Measurements from ENCODE around the gene SLC38A8.

Gene SLC38A8

GRCh38 chr16:84027625-84028024 is 15.0 kb downstream of the SLC38A8 start:
- FAIRE-seq, result no peak

- FAIRE-seq, result no peak
Observed at GRCh38 chr16:84026606-84027005, 16.0 kb downstream of the SLC38A8 start.

DNA sequence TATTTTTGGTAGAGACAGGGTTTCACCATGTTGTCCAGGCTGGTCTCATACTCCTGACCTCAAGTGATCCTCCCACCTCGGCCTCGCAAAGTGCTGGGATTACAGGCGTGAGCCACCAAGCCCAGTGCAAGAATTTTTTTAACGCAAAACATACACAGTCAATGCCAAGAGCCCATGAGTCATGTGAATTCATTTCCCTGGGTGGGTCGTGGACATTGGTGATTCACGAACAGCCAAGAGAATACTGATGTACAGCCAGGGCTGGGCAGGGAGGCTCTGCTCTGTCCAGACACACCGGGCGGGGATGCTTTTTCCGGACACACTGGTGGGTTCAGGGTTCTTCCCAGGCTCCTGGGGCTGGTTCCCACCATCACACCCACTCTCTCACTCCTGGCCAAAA is 17.7 kb downstream of the SLC38A8 start:
- no peak for FAIRE-seq

DNA sequence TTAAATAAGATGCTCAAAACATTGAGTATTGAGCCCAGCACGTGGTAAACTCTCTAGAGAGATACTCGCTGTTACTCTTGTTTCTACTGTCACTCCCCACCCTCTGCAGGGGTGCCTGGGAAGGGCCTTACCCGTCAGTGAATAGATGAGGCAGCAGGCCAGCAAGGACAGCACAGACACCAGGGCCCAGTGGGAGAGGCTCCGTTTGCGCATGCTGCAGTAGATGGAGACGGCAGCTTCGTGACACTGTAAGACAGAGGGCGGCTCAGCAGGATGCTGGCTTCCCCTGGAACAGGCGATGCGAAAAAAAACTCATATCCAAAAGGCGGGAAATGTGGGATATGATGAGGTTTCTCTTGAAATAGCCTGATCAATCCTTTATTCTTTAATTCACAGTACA is 20.0 kb downstream of the SLC38A8 start:
- FAIRE-seq, result no peak

DNA sequence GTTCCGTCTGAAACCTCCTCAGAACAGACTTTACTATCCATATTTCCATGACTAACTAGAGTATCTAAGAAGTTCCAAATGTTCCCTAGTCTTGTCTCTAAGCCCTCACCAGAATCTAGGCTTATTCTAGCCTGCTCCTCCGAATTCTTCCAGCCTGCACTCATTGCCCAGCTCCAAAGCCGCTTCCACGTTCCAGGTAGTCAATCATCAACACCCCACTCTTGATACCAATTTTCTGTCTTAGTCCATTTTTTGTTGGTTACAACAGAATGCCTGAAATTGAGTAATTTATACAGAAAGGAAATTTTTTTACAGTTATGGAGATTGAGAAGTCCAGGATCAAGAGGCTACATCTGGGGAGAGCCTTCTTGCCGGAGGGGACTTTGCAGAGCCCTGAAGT is 21.1 kb downstream of the SLC38A8 start:
- no peak for FAIRE-seq

DNA sequence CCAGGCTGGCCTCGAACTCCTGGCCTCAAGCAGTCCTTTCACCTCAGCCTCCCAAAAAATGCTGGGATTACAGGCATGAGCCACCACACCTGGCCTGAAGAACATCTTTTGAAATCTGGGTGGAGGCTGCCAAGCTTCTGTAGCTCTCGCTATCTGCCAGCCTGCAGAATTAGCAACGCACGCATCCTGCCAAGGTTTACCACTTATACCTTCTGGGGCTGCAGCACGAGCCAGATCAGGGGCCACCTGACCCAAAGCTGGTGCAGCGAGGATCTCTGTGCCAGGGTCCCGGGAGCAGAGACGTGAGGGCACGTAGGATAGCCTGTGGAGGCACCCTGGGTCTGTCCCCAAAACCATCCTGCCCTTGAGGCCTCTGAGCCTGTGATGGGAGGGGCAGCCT is 22.2 kb downstream of the SLC38A8 start:
- no peak for FAIRE-seq

DNA sequence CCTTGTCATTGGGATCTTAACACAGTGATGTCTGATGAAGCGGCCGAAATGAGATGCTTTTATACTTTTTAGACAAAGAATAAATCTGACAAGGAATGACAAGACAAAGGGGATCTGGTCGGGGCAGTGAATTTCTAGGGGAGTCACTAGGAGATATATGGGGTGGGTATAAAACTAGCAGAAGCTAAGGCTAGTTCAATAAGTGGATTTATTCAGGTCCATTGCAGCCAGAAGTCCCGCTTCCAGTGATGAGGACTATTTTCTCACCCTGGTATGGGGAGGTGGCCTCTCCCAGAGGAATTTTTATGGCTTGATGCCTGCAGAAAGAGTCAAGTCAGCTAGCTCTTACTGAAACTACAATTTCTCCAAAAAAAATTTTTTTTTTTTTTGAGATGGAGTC is 23.9 kb downstream of the SLC38A8 start:
- no peak for FAIRE-seq

GRCh38 chr16:84016477-84016876 is 26.1 kb downstream of the SLC38A8 start:
- FAIRE-seq, result no peak

GRCh38 chr16:84015399-84015798 is 27.2 kb downstream of the SLC38A8 start:
- FAIRE-seq, result no peak

DNA sequence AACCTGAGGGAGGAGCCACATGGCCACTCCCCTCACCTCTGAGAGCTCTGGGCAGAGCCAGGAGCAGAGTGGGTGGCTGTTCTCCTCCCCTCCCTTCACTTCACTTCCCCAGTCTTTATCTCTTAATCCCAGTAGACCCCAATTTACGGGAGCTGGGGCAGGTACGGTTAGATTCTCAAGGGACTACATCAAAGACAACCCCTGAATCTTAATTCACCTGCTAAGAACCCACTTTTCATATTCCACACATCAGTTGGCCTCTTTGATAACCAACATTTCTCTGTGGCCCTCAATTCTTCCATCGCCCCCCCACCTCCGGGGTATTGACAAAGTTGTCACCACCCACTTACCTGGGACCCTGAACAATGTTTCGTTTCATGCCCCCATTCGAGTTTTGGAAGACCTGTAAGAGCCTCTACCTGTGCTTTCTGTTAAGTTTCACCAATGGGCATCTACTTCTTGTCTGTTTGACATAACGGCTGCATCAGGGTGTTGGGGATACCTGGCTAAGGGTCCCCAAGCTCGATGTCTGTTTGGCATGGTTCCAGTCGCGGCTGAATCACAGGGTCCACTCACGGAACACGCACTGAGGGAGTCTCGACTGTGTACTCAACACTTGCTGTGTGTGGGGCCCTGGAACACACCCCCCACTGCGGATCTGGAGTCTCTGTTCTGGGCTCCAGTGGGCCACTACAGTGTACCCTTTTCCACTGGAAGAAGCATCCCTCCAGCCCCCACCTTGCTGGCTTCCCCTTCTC is 27.8 kb downstream of the SLC38A8 start:
- no peak for FAIRE-seq

GRCh38 chr16:84013787-84014569 is 28.6 kb downstream of the SLC38A8 start:
- FAIRE-seq, result no peak

- FAIRE-seq, result no peak
Observed at GRCh38 chr16:84009282-84009681, 33.3 kb downstream of the SLC38A8 start.

DNA sequence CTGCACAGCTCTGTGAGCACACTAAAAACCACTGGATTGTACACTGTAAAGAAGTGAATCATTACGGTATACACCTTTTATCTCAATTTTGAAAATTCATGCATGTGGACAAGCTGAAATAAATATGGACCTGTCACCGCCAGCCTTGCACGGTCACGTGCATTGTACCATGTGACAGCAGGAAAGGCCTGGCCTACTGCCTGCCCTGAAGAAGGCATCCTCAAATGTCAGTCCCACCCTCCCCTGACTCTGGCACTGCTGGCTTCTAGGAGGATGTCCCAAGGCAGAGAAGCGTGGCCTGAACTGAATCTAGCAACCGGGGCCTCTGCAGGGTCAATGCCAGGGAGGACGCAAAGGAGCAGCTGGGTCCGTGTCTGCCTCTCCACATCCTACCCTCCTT is 34.6 kb downstream of the SLC38A8 start:
- no peak for FAIRE-seq

GRCh38 chr16:84007520-84007919 is 35.1 kb downstream of the SLC38A8 start:
- FAIRE-seq, result no peak

GRCh38 chr16:84005391-84005790 is 37.2 kb downstream of the SLC38A8 start:
- no peak for FAIRE-seq

GRCh38 chr16:84004442-84004841 is 38.2 kb downstream of the SLC38A8 start:
- no peak for FAIRE-seq

DNA sequence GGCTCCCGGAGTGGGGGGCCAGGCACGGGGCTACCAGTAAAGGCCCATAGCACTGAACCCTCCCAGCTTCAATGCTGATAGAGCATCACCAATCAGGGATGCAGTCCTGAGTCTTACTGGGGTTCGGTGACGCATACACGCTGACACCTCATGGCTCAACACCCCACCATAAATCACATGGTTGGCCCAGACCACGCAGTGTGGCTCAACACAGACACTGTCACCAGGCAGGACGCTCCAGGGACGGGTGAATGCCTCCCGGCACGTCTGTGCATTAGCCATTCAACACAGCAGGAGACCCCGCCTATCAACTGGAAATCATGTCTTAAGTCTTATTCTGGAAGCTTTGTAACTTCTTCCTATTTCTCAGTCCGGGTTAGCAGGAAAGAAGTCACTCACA is 39.6 kb downstream of the SLC38A8 start:
- FAIRE-seq, result no peak

DNA sequence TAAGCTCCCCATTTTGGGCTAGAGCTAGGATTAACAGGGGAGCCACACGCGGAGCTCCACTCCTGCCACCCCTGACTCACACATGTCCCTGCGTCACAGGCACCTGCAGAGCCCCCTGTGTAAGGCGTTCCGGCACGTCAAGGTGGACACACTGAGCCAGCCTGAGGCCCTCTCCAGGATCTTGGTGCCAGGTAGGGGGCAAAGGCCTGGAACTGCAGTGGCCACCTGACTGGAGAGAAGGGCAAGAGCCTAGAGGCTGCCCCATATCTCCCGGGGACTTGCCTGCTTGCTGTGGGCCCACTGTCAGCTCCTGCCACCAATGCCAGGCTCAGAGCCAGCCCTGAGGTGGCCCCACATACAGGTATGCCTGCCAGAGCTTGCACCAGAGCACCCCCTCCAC is 40.9 kb downstream of the SLC38A8 start:
- FAIRE-seq, result no peak

- FAIRE-seq, result no peak
Observed at GRCh38 chr16:84000989-84001642, 41.5 kb downstream of the SLC38A8 start.

- FAIRE-seq, result no peak
Observed at GRCh38 chr16:83998091-83998490, 44.5 kb downstream of the SLC38A8 start.

GRCh38 chr16:83996481-83997252 is 45.9 kb downstream of the SLC38A8 start:
- no peak for FAIRE-seq

GRCh38 chr16:83995754-83996153 is 46.8 kb downstream of the SLC38A8 start:
- no peak for FAIRE-seq

- no peak for FAIRE-seq
Observed at GRCh38 chr16:83994703-83995102, 47.9 kb downstream of the SLC38A8 start.

Data from A204.1 (cell line).